Islet of Langerhans (tissue), 1 donor: ENCODE data around the gene SMARCC1.
"Not testable (repeated sequence)": the region's sequence is repeated elsewhere in the genome, so short reads cannot be mapped to it uniquely, and the experiment has no call there.

Experiments
- FAIRE-seq: peaks from one replicate; lab custom pipeline; 2011; peaks lifted over from hg19 to GRCh38; lab: Jason Lieb, UNC

Gene SMARCC1

DNA sequence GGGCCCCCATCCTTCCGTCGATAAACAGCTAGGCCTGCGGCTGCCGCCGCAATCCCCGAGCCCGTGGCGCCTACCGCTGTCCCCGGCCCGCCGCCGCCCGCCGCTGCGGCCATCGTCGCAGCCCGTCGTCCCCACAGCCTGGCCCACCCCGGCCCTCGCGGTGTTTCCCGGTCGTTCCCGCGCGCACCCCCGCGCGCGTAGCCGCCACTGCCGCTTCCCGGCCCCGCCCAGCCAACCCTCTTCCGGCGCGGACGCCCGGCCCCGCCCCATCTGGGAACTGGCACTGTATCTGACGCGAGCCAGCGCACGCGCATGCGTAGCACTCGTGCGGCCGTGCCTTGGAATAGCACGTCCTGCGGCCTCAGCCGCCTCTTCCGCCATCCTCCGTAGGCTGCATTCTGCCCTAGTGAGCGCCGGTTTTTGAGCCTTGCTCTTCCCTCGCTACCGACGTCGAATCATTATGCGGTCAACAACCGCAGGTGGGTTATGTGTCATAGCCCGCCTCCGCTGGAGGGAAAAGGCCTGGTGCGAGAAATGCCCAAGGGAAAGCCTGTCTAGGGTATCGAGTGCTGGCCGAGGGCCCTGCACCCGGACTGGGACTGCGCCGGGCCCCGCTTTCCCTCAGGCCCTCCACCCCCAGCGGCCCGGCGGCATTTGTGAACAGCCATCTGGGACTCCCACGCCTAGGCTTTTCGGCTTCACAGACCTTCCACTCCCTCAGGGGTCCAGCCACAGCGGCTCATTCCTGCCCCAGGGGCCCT is at the start of gene SMARCC1:
Gene SMARCC1, minus strand, starts transcription at position 209 of the 761 bp plus-strand sequence. Its CDS starts 96 bp downstream, at position 113.
- no peak for FAIRE-seq

DNA sequence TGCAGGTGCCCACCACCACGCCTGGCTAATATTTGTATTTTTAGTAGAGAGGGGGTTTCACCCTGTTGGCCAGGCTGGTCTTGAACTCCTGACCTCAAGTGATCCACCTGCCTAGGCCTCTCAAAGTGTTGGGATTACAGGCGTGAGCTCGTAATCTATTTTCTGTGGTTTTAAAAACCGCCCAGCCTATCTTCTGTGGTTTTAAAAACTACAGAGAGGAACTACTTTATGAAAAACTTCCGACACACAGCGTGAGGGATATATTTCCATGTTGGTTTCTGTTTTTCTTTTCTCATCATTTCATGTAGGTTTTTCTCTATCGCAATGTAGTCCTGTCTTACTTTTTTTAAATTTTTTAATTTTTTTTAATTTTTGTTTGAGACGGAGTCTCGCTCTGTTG is 47.8 kb upstream of the SMARCC1 start:
- not testable (repeated sequence) for FAIRE-seq

DNA sequence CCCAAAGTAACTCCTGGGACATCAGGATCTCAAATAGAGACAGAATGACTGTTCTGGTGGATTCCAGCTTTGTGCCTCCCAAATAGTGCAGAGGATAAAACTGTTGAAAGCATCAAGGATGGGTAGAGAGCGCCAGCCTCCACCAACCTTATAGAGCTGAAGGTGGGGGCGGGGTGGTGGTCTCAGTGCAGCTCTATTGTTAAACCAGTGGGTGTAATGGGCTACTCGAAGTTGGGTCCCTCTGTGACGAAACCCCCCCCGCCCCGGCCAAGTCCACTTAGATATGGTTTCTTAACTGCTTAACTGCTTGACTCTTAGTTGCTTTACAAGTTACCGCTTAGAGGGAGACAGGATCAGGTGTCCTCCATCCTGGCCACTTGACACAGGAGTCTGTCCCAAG is 43.9 kb upstream of the SMARCC1 start:
- FAIRE-seq: no peak

DNA sequence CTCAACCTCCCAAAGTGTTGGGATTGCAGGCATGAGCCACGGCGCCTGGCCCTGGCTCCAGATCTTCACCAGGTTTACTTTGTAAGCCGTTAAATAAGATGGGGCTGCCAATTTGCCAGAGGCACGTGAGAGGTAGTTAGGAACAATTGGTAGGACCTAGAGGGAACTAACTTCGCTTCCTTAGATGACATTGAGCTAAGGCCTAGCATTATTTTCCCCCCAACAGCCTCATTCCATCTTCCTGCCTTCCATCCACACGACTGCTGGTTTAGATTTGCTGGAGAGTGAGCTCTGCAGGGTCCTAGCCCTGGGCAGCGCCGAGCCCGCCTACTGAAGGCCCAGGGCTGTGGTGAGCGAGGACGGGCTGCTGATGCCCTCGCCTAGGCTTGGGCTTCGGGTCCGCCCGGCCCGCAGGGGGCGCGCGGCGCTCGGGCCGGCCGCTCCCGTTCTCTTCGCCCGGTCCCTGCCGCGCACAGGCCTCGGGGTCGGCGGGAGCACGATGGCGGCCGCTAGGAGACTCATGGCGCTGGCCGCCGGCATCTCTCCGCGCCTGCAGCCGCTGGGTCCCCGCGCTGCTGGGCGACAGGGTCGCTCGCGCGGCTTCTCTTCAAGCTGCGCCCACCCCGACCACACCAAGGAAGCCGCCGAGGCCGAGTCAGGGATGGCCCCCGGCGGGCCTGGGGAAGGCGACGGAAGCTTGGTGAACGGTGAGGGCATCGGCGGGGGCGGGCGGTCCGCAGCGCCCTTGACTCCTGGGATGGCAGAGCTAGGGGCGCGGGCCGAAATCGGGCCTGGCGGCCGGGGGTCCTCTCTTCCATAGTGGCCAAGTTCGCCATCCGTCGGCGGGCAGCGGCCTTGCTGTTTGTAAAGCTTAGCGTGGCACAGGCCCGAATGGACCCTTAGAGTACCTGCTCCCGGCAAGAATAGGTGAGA is 43.1 kb upstream of the SMARCC1 start:
- FAIRE-seq: no peak

DNA sequence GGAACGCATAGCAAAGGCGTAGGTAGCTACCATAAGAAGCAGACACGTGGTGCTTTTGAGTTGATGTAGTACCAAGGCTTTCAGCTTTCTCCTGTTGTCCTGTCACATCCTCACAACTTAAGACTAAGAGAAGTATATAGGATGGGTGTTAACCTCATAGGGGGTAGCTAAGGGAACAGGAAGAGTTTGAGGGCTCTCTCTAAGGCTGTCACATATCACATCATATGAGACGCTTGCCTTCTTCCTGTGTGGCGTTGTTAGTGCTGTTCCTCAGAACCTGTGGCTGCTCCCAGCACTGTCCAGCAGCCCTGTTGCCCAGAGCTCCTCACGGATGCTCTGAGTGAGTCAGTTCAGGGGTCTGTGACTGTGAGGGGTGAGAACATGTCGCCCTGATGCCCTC is 35.9 kb upstream of the SMARCC1 start:
- no peak for FAIRE-seq

DNA sequence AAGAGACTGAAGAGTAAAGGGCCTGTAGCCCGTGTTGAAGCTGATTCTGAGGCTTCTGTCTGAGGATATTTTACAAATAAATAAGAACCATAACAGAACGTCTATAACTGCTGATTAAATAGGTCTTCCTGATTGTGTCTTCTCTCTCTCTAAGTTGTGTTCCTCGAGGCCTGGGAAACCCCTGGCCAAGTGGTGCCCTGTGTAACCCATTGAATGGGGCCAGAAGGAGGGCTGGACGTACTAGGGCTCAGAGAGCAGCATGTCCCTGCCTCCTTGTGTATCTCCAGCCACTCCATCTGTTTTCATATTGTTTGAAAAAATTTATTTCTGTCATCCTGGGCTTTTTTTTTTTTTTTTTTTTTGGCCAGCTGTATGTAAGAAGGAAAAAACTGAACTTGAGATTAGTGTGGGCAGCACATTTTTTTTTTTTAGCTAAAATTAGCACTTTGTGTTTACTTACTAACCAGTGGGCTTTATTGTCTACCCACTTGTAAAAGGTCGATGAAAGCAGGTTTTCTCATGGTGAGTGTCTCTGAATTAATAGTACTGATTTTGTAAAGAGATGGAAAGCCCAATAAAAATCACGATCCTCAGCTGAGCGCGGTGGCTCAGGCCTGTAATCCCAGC is 32.0 kb upstream of the SMARCC1 start:
- no peak for FAIRE-seq

DNA sequence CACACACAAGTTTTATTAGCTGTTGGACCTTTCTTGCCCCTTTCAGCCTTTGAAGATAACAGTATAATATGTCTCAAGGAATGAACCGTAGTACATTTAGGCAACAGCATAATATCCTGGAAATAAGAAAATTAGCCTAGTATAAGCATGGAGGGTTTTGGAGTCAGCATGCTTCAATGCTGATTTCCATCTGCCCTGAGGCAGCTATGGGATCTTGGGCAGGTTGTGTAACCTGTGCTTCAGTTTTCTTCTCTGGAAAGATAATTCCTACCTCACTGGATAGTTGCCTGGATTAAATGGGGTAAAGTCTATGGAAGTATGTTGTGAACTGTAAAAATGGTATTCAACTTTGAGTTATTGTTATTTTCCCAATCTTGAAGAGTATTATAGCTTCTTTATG is 22.9 kb upstream of the SMARCC1 start:
- no peak for FAIRE-seq

DNA sequence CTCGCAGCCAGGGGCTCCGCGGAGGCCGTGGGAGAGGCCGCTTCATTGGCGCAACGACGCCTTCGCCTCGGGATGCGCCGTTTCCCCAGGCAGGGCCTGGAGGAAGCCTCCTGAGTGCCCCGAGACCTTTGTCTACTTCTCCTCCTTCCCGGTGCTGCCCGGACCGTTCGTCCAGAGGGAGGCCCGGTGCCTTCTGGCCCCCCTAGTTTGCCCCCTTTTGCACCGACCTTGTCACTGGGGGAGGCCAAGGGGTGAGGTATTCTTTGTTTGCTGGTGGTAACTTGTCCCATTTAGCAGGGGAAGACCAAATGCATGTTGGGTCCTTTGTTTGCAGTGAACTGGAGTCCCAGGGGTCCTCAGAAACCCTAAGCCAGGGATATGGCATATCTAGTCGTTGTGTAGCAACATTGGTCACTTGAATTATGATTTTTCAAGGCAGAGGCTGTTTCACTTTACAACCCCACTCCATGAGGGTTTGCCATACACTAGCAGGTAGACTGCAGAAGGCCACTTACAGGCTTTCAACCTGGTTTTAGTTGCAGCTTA is 21.9 kb upstream of the SMARCC1 start:
- no peak for FAIRE-seq

DNA sequence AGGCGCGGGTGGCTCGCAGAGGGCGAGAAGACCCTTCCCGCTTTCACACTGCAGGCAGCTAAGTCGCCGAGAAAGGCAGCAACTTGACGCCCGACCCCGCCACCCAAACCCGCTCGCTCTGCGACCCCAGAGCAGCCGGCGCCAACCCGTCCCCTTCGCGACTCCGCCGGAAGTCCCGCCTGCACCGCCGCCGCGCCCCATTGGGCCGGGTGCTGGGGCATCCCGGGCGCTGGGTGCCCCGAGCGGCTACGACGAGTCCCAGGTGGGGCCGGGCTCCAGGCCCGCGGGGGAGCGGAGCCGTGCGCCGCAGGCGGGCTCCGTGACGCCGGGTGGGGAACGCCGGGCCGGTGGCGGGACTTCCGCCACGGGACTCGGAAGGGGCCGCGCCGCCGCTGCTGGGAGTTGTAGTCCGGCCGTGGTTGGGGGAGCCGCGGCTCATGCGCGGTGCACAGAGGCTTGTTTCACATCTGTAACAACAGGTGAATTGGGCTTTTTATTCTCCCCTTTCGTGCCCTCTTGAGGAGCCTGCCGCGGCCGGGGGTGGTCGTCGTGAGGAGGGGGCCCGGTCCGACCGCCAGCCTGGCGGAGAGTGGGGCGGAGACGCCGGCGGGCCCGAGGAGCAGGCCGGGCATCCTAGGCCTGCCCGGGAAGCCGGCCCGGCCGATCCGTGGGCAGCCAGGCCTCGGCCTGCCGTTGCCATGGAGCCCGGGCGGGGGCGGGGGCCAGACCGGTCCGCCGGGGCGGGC is 21.2 kb upstream of the SMARCC1 start, which contains the start of gene DHX30:
Gene DHX30, plus strand, starts transcription at position 405 of the 746 bp plus-strand sequence. CDS start 7,546 bp downstream, outside the sequence.
- FAIRE-seq: no peak

DNA sequence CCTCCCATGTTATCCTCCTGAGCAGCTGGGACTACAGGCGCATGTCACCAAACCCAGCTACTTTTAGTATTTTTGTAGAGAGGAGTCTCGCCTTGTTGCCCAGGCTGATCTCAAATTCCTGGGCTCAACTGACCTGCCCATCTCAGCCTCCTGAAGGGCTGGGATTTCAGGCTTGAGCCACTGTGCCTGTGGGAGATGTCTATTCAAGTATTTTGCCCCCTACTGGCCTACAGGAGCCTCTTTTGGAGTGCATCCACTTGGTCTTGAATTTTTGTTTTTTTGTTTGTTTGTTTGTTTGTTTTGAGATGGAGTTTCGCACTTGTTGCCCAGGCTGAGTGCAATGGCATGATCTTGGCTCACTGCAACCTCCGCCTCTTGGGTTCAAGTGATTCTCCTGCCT is 18.0 kb upstream of the SMARCC1 start:
- FAIRE-seq: no peak

DNA sequence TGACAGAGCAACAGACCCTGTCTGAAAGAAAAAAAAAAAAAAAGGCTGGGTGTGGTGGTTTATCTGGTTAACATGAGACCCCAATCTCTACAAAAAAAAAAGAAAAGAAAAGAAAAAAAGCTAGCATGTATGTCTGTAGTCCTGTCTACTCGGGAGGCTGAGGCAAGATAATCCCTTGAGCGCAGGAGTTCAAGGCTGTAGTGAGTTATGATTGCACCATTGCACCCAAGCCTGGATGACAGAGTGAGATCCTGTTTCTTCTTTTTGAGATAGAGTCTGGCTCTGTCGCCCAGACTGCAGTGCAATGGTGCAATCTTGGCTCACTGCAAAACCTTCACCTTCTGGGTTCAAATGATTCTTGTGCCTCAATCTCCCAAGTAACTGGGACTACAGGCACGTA is 12.9 kb upstream of the SMARCC1 start:
- FAIRE-seq: no peak

DNA sequence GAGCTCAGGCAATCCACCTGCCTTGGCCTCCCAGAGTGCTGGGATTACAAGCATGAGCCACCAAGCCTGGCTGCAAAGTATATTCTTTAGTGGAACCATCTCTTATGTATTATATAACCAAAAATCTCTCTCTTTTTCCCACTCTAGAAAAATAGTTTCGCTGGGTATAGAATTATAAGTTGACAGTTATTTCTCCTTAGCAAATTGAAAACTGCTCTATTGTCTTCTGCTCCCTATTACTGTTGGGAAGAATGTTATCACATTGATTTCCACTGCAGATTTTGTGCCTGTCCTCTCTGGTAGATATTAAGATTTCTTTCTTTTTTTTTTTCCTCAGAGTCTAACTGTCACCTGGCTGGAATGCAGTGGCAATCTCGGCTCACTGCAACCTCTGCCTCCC is 11.0 kb upstream of the SMARCC1 start:
- no peak for FAIRE-seq

DNA sequence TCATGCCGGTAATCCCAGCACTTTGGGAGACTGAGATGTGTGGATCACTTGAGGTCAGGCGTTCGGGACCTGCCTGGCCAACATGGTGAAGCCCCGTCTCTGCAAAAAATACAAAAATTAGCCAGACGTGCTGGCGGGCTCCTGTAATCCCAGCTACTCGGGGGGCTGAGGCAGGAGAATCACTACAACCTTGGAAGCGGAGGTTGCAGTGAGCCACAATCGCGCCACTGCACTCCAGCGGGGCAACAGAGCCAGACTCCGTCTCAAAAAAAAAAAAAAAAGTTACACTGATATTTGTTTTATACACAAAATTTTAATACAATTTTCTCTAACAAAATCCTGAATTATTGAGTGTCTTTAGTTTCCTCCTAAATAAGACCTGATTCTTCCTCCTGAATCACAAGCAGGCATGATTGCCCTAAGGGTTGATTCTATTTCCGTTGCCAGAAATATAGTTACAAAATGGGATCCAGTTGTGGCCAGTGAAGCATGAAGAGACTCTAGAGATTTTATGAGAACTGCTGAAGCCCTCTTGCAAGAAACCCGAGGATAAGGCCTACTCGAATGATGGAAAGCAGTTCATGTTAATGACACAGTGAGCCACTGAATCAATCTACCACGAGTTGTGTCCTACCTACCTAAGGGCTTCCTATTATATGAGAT is 9.6 kb upstream of the SMARCC1 start:
- FAIRE-seq: no peak

DNA sequence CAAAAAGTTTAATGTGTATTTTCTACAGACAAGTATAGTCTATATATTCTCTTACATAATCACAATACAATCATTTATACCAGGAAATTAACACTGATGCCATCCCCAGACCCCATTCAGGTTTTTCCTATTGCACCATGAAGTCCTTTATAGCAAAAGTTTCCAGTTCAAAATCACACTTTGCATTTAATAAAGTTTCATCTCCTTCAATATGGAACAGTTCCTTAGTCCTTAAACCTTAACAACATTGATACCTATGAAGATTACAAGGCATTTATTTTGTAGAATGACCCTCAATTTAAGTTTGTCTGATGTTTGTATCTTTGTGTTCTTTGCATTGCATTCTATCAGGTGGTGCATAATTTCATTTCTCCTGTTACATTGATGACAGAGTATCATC is 2.0 kb upstream of the SMARCC1 start:
- FAIRE-seq: no peak

DNA sequence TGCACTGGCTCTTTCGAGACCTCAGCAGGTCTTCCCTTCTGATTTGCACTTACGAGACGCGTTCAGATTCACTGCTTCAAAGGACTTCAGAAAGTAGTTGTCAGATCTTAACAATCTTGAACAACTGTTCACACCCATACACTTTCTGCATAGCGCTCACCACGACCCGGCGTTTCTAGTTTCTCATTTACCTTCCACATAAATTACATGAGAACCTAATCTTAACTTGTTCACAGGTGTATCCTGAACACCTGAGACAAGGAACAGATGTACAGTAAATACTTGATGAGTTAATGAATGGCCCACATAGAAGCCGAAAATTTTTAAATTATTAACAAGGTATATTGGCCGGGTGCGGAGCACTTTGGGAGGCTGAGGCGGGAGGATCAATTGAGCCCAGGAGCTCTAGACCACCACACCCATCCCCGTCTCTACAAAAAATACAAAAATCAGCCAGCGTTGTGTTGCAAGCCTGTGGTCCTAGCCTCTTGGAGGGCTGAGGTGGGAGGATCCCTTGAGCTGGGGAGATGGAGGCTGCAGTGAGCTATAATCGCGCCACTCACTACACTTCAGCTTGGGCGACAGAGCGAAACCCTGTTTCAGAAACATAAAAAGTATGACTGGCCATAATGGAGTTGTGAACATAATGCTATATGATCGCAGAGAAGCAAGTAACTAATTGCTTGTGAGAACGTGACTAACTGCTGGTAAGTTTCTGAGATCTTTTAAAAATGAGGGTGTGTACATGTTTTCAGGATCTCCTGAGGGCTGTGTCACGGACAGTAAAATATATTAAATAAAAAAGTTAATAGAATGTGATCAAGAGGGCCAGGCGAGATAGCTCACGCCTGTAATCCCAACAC is 984 bp upstream of the SMARCC1 start:
- no peak for FAIRE-seq

DNA sequence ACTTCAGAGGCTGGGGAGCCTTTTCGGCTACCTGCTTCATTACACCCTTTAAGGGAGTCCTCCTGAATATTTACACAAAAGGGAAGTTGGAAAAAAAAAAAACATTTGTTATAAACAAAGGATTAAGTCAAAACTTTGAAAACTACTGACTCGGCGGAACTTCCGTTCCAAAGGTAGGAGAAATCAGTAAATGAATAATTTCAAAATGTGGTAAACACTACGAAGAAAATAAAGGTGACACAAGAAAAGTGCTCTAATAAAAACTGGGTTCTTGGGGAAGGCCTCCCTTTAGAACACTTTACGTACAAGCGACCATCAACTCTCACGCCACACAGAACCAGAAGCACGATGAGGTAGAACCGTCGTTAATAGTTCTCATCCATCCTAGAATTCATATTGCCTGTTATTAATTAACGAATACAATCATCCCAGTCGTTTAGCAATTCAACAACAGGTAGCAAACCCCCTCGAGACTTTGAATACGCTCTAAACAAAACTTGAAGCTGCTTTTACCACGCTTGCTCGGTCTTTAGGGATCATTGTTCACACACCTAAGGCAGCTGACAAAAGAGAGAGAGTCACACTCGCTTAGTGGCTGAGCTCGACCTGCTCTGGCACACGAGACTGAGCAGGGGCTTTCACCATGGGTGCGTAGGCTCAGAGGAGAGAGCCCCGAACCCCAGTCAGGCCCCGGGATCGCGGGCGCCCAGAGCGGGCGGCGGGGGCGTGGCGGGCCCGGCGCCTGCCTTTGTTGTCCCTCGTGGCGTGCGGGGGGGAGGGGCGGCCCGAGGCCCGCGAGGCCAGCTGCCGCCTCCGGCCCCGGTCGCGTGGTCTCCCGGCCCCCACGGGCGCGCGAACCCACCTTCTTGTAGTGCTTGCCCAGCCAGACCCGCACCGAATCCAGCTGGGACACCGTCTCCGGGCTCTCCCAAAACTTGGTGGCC is 680 bp downstream of the SMARCC1 start:
- no peak for FAIRE-seq

DNA sequence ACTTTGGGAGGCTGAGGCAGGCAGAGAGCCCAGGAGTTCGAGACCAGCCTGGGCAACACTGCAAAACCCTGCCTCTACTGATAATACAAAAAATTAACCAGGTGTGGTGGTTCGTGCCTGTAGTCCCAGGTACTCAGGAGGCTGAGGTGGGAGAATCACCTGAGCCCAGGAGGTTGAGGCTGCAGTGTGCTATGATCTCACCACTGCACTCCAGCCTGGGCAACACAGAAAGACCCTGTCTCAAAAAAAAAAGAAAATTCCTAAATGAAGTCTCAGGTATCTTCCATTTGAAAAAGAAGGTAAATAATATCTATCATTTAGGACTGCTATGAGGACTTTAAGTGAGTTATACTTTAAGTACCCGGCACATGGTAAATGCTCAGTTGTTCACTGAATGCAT is 2.9 kb downstream of the SMARCC1 start:
- no peak for FAIRE-seq

DNA sequence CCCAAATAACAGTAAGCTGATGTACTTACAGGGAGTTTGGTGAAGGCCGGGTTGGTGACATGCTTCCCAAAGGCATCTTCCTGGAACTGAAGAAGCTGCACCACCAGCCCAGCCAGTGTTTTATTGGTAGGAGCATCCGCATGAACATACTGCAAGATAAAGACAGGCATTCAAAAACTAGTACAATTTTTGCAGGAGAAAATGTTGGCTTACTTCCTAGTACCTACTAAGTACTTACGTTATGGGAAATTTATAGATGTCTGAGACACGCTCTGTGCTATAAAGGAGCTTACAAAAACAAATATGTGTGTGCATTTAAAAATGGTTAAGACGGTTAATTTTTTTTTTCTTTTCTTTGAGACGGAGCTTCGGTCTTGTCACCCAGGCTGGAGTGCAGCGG is 8.9 kb downstream of the SMARCC1 start:
- FAIRE-seq: no peak

DNA sequence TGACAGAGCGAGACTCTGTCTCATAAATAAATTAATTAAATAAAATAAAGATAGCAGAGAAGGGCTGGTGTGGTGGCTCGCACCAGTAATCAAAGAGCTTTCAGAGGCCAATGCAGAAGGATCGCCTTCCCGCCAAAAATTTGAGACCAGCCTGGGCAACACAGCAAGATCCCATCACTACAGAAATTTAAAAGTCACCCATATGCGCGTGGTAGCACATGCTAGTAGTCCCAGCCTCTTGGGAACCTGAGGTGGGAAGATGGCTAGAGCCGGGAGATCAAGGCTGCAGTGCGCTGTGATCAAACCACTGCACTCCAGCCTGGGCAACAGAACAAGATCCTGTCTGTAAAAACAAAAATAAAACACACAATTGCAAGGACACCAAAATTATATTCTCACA is 9.6 kb downstream of the SMARCC1 start:
- FAIRE-seq: no peak
